Liver (tissue), 9 donors: ENCODE results near the gene MSH3. TPM values are rescaled to one million over a fixed set of nuclear protein-coding genes. Genes with fewer than 3 reads are reported as not detected.
A peak's percentile ranks its signal among the peaks of the same experiment; 100 is the strongest.

Experiments used
- DNase-seq: peaks from one replicate; pipeline ENCODE4 v3.0.0-alpha.2; 2017; ENCODE audit warnings: low spot score
- H3K27ac ChIP-seq, 2 donors: one replicate each; pipeline ENCODE4 v1.7.0; 2013; ENCODE audit warnings: inconsistent platforms in 2 of 2, low read length in 2 of 2, control low read depth in 1 of 2, low read depth in 1 of 2, mild to moderate bottlenecking in 1 of 2
- H3K27me3 ChIP-seq, 4 donors: one replicate each; pipeline versions ENCODE4 v1.6.1 to v1.7.0; 2013; ENCODE audit warnings: low read length in 3 of 4, inconsistent platforms in 1 of 4, mild to moderate bottlenecking in 1 of 4, moderate library complexity in 1 of 4; ENCODE audit not compliant: control insufficient read depth in 4 of 4, insufficient read depth in 4 of 4
- H3K36me3 ChIP-seq, 4 donors: one replicate each; pipeline versions ENCODE4 v1.6.1 to v1.7.0; 2013; ENCODE audit warnings: low read length in 3 of 4, mild to moderate bottlenecking in 3 of 4, low read depth in 1 of 4, moderate library complexity in 1 of 4; ENCODE audit not compliant: control insufficient read depth in 4 of 4, insufficient read depth in 3 of 4
- H3K4me1 ChIP-seq, 4 donors: one replicate each; pipeline versions ENCODE4 v1.6.1 to v1.7.0; 2013; ENCODE audit warnings: low read length in 3 of 4, mild to moderate bottlenecking in 3 of 4, moderate library complexity in 1 of 4; ENCODE audit not compliant: control insufficient read depth in 4 of 4, insufficient read depth in 4 of 4
- H3K4me3 ChIP-seq, 3 donors: one replicate each; pipeline versions ENCODE4 v1.6.1 to v1.7.0; 2013; ENCODE audit warnings: low read length in 3 of 3, control low read depth in 1 of 3, low read depth in 1 of 3, mild to moderate bottlenecking in 1 of 3
- H3K9ac ChIP-seq, 2 donors: one replicate each; pipeline ENCODE4 v1.7.0; 2013; ENCODE audit warnings: low read length in 2 of 2, mild to moderate bottlenecking in 2 of 2, moderate library complexity in 2 of 2, control low read depth in 1 of 2, low read depth in 1 of 2
- H3K9me3 ChIP-seq, 4 donors: one replicate each; pipeline versions ENCODE4 v1.6.1 to v1.7.0; 2013; ENCODE audit warnings: low read length in 3 of 4; ENCODE audit not compliant: control insufficient read depth in 4 of 4
- ATF3 ChIP-seq: IDR thresholded peaks from 2 replicates; pipeline ENCODE4 v1.6.1; 2016; ENCODE audit warnings: antibody characterized with exemption
- CTCF ChIP-seq: fragments of 150-350 bp; IDR thresholded peaks from 2 replicates; pipeline ENCODE4 v1.5.1; 2017; ENCODE audit warnings: improper control_type of control experiment, low read depth, low read length; ENCODE audit not compliant: missing input control
- FOXA2 ChIP-seq: IDR thresholded peaks from 2 replicates; pipeline ENCODE4 v1.6.1; 2016; ENCODE audit warnings: antibody characterized with exemption
- GABPA ChIP-seq, 2 donors: IDR thresholded peaks in 1 of 2; conservative IDR thresholded peaks in 1 of 2; 2 replicates each; pipeline ENCODE4 v1.6.1; 2016; ENCODE audit warnings: antibody characterized with exemption in 2 of 2, mild to moderate bottlenecking in 1 of 2, moderate library complexity in 1 of 2
- HNF4A ChIP-seq, 2 donors: conservative IDR thresholded peaks; 2 replicates each; pipeline ENCODE4 v1.6.1; 2016; ENCODE audit warnings: antibody characterized with exemption in 2 of 2, mild to moderate bottlenecking in 2 of 2
- JUND ChIP-seq, 2 donors: IDR thresholded peaks; 2 replicates each; pipeline ENCODE4 v1.6.1; 2016; ENCODE audit warnings: antibody characterized with exemption in 2 of 2
- MAX ChIP-seq: IDR thresholded peaks from 2 replicates; pipeline ENCODE4 v1.6.1; 2016; ENCODE audit warnings: antibody characterized with exemption
- NR2F2 ChIP-seq: IDR thresholded peaks from 2 replicates; pipeline ENCODE4 v1.6.1; 2016; ENCODE audit warnings: antibody characterized with exemption
- REST ChIP-seq: IDR thresholded peaks from 2 replicates; pipeline ENCODE4 v1.6.1; 2016; ENCODE audit warnings: antibody characterized with exemption, mild to moderate bottlenecking
- RXRA ChIP-seq, 2 donors: IDR thresholded peaks; 2 replicates each; pipeline ENCODE4 v1.6.1; 2017 to 2018; ENCODE audit warnings: antibody characterized with exemption in 2 of 2, mild to moderate bottlenecking in 1 of 2
- TAF1 ChIP-seq: conservative IDR thresholded peaks from 2 replicates; pipeline ENCODE4 v1.6.1; 2016; ENCODE audit warnings: antibody characterized with exemption, mild to moderate bottlenecking
- YY1 ChIP-seq: IDR thresholded peaks from 2 replicates; pipeline ENCODE4 v1.6.1; 2016; ENCODE audit warnings: antibody characterized with exemption, mild to moderate bottlenecking
- ZBTB33 ChIP-seq: IDR thresholded peaks from 2 replicates; pipeline ENCODE4 v1.6.1; 2016; ENCODE audit warnings: antibody characterized with exemption
- WGBS: extraction: QIAGEN DNeasy Blood & Tissue Kit; methylation state at CpG from one replicate; pipeline ENCODE4 v1.1.7; 2013; 5-methylcytosine and 5-hydroxymethylcytosine counted together
- polyA plus RNA-seq, 2 donors: library from polyadenylated mRNA; stranded (reverse) in 1 of 2; unstranded in 1 of 2; fragments of 200-250 nt in 1 of 2; fragments of >200 nt in 1 of 2; fragmentation: Nextera tagmentation in 1 of 2; extraction: Ambion mirVana in 1 of 2; gene quantifications; one replicate each; pipeline versions ENCODE4 v1.2.1 to v1.2.3, GENCODE V29; 2013 to 2015
- total RNA-seq, 2 donors: library from RNA; depleted of rRNA; stranded (reverse); fragments of >200 nt; gene quantifications; one replicate each; pipeline ENCODE4 v1.2.3, GENCODE V29; 2014
- donor health status: healthy.
- donor health status: healthy.
- donor health status: healthy.
- donor health status: healthy.
- donor health status: healthy.

Gene MSH3
- total and polyA plus RNA-seq, 4 donors, result 3.0 to 19.1 (median 7.9) TPM

- no peaks in the 10 kb centered on the region for H3K36me3 ChIP-seq
- H3K4me3 ChIP-seq, result no peak overlapping the region
- no peak for DNase-seq
- 90% methylated on average over 2 of the region's 2 CpGs for WGBS
- H3K27ac ChIP-seq, result no peak overlapping the region
- H3K4me1 ChIP-seq, result peaks cover 0 to 4% (median 0%) of the 10 kb centered on the region in 4 donors
- H3K9ac ChIP-seq, result no peak overlapping the region
- H3K27me3 ChIP-seq, result no peaks in the 10 kb centered on the region
- no peaks in the 10 kb centered on the region for H3K9me3 ChIP-seq
- TF ChIP-seq NR2F2 (no peak), FOXA2 (no peak), CTCF (no peak), JUND (IDR thresholded peaks at IDR 0.05) (no peak), REST (no peak), RXRA (IDR thresholded peaks at IDR 0.05) (no peak), MAX (no peak), ZBTB33 (no peak), YY1 (no peak), GABPA (IDR thresholded peaks at IDR 0.05 in 1 of 2, conservative IDR thresholded peaks at IDR 0.05 in 1 of 2) (no peak), TAF1 (no peak)
Measured at GRCh38 chr5:80622756-80623155, 31.7 kb upstream of the MSH3 start.

- Histone ChIP-seq H3K27me3 (no peaks in the 10 kb centered on the region), H3K4me3 (no peak overlapping the region), H3K27ac (peak overlapping the region in 1 of 2 donors; percentile 69), H3K36me3 (no peaks in the 10 kb centered on the region), H3K9me3 (no peaks in the 10 kb centered on the region), H3K4me1 (peaks cover 0 to 4% (median 0%) of the 10 kb centered on the region in 4 donors), H3K9ac (no peak overlapping the region)
- WGBS, result 45% methylated on average over 4 of the region's 4 CpGs
- no peak for DNase-seq
- TF ChIP-seq RXRA (IDR thresholded peaks at IDR 0.05) (peak; percentile 43 to 51), ATF3 (no peak), HNF4A (conservative IDR thresholded peaks at IDR 0.05) (peak in 1 of 2 donors; percentile 27)
Measured at GRCh38 chr5:80623999-80624398, 30.5 kb upstream of the MSH3 start.
